H9 (cell line): ENCODE results near the gene RAB6B. TPM values are rescaled to one million over a fixed set of nuclear protein-coding genes. Genes with fewer than 3 reads are reported as not detected.

ENCODE experiments used
- DNase-seq: peaks from one replicate; pipeline ENCODE4 v3.0.0-alpha.2; 2017
- H2AFZ ChIP-seq: one replicate; pipeline ENCODE4 v1.6.1; 2013; ENCODE audit warnings: mild to moderate bottlenecking, low read length, control low read depth, moderate library complexity
- H2AK5ac ChIP-seq: 2 replicates; pipeline ENCODE4 v1.6.1; 2013; ENCODE audit warnings: low read length, control low read depth, mixed read lengths; ENCODE audit not compliant: insufficient read length
- H2BK120ac ChIP-seq: one replicate; pipeline ENCODE4 v1.6.1; 2013; ENCODE audit warnings: low read depth, mild to moderate bottlenecking, low read length, control low read depth, inconsistent platforms; ENCODE audit not compliant: poor library complexity, severe bottlenecking
- H2BK12ac ChIP-seq: 2 replicates; pipeline ENCODE4 v1.6.1; 2013; ENCODE audit warnings: low read length, control low read depth, mixed read lengths, low read depth; ENCODE audit not compliant: insufficient read length
- H2BK15ac ChIP-seq: 2 replicates; pipeline ENCODE4 v1.6.1; 2013; ENCODE audit warnings: low read depth, low read length, control low read depth
- H2BK20ac ChIP-seq: one replicate; pipeline ENCODE4 v1.6.1; 2013; ENCODE audit warnings: low read depth, mild to moderate bottlenecking, low read length, control low read depth, inconsistent platforms; ENCODE audit not compliant: poor library complexity, severe bottlenecking
- H2BK5ac ChIP-seq: 2 replicates; pipeline ENCODE4 v1.6.1; 2013; ENCODE audit warnings: low read length, control low read depth, mixed read lengths; ENCODE audit not compliant: insufficient read length
- H3K14ac ChIP-seq: 2 replicates; pipeline ENCODE4 v1.6.1; 2013; ENCODE audit warnings: low read length, control low read depth; ENCODE audit not compliant: insufficient read depth
- H3K18ac ChIP-seq: 2 replicates; pipeline ENCODE4 v1.6.1; 2013; ENCODE audit warnings: low read depth, mild to moderate bottlenecking, mixed read lengths, low read length, control low read depth; ENCODE audit not compliant: insufficient read length
- H3K23ac ChIP-seq: 2 replicates; pipeline ENCODE4 v1.6.1; 2013; ENCODE audit warnings: low read length, control low read depth, mixed read lengths, low read depth; ENCODE audit not compliant: insufficient read length
- H3K23me2 ChIP-seq: 2 replicates; pipeline ENCODE4 v1.6.1; 2013; ENCODE audit warnings: low read depth, mild to moderate bottlenecking, mixed read lengths, low read length, control low read depth; ENCODE audit not compliant: insufficient read length, poor library complexity, severe bottlenecking
- H3K27ac ChIP-seq: 2 replicates; pipeline ENCODE4 v1.5.1; 2013; ENCODE audit warnings: low read length, control low read depth, mixed read lengths, low read depth; ENCODE audit not compliant: insufficient read length
- H3K27me3 ChIP-seq: 2 replicates; pipeline ENCODE4 v1.6.1; 2013; ENCODE audit warnings: low read length, control low read depth, inconsistent platforms; ENCODE audit not compliant: insufficient read depth
- H3K4ac ChIP-seq: 2 replicates; pipeline ENCODE4 v1.6.1; 2013; ENCODE audit warnings: low read depth, mild to moderate bottlenecking, control low read depth, inconsistent platforms, low read length, moderate library complexity
- H3K4me1 ChIP-seq: 2 replicates; pipeline ENCODE4 v1.6.1; 2013; ENCODE audit warnings: low read length, control low read depth, inconsistent platforms; ENCODE audit not compliant: insufficient read depth
- H3K4me2 ChIP-seq: 2 replicates; pipeline ENCODE4 v1.6.1; 2013; ENCODE audit warnings: low read length, control low read depth, mixed read lengths; ENCODE audit not compliant: insufficient read length, insufficient read depth
- H3K56ac ChIP-seq: 2 replicates; pipeline ENCODE4 v1.6.1; 2013; ENCODE audit warnings: low read depth, mild to moderate bottlenecking, mixed read lengths, low read length, control low read depth; ENCODE audit not compliant: insufficient read length
- H3K79me1 ChIP-seq: 2 replicates; pipeline ENCODE4 v1.6.1; 2013; ENCODE audit warnings: low read depth, mild to moderate bottlenecking, moderate library complexity, low read length, control low read depth, inconsistent platforms; ENCODE audit not compliant: insufficient read depth, poor library complexity, severe bottlenecking
- H3K79me2 ChIP-seq: 2 replicates; pipeline ENCODE4 v1.6.1; 2013; ENCODE audit warnings: low read length, control low read depth, inconsistent platforms; ENCODE audit not compliant: insufficient read depth
- H3K9ac ChIP-seq: 2 replicates; pipeline ENCODE4 v1.6.1; 2013; ENCODE audit warnings: low read length, control low read depth, mixed read lengths; ENCODE audit not compliant: insufficient read length; ENCODE audit errors: extremely low read depth
- H3K9me3 ChIP-seq: one replicate; pipeline ENCODE4 v1.6.1; 2013; ENCODE audit warnings: low read depth, low read length, inconsistent platforms; ENCODE audit not compliant: control insufficient read depth
- H3T11ph ChIP-seq: one replicate; pipeline ENCODE4 v1.6.1; 2013; ENCODE audit warnings: mild to moderate bottlenecking, low read length, control low read depth, inconsistent platforms
- H4K20me1 ChIP-seq: one replicate; pipeline ENCODE4 v1.6.1; 2013; ENCODE audit not compliant: control insufficient read depth, insufficient read length, insufficient read depth
- H4K5ac ChIP-seq: 2 replicates; pipeline ENCODE4 v1.6.1; 2013; ENCODE audit warnings: low read depth, mild to moderate bottlenecking, mixed read lengths, low read length, control low read depth; ENCODE audit not compliant: insufficient read length
- H4K8ac ChIP-seq: replicated peaks from 2 replicates; pipeline ENCODE4 v1.6.1; 2013; ENCODE audit warnings: low read length, control low read depth, mixed read lengths, low read depth; ENCODE audit not compliant: insufficient read length
- H4K91ac ChIP-seq: 2 replicates; pipeline ENCODE4 v1.6.1; 2013; ENCODE audit warnings: low read depth, mild to moderate bottlenecking, moderate library complexity, mixed read lengths, low read length, control low read depth; ENCODE audit not compliant: insufficient read length
- H3K27ac Mint-ChIP-seq, 3 experiments: 2 replicates in 2 of 3; 3 replicates in 1 of 3; pipeline ENCODE4 v1.8.0; 2020 to 2021; ENCODE audit warnings: mixed read lengths in 3 of 3, mild to moderate bottlenecking in 1 of 3, moderate library complexity in 1 of 3
- H3K27me3 Mint-ChIP-seq: 2 replicates; pipeline ENCODE4 v1.8.0; 2021; ENCODE audit warnings: low read depth, mild to moderate bottlenecking, moderate library complexity, mixed read lengths
- H3K36me3 Mint-ChIP-seq, 3 experiments: 2 replicates in 2 of 3; 3 replicates in 1 of 3; pipeline ENCODE4 v1.8.0; 2020 to 2021; ENCODE audit warnings: low read depth in 3 of 3, mixed read lengths in 3 of 3; ENCODE audit not compliant: insufficient read depth in 1 of 3
- H3K4me1 Mint-ChIP-seq, 2 experiments: 2 replicates each; pipeline ENCODE4 v1.8.0; 2020; ENCODE audit warnings: mixed read lengths in 2 of 2
- H3K4me3 Mint-ChIP-seq, 2 experiments: 2 replicates in 1 of 2; 3 replicates in 1 of 2; pipeline ENCODE4 v1.8.0; 2020 to 2021; ENCODE audit warnings: mild to moderate bottlenecking in 2 of 2, mixed read lengths in 2 of 2, moderate library complexity in 1 of 2
- H3K9me3 Mint-ChIP-seq, 2 experiments: 2 replicates in 1 of 2; 3 replicates in 1 of 2; pipeline ENCODE4 v1.8.0; 2020; ENCODE audit warnings: mild to moderate bottlenecking in 2 of 2, mixed read lengths in 2 of 2, moderate library complexity in 1 of 2
- WGBS: extraction: QIAGEN DNeasy Blood & Tissue Kit; methylation state at CpG from one replicate; pipeline ENCODE4 v1.1.7; 2013; ENCODE audit warnings: missing lambda C conversion rate, low lambda C conversion rate, mixed read lengths; ENCODE audit not compliant: insufficient read length; ENCODE audit errors: extremely low coverage; 5-methylcytosine and 5-hydroxymethylcytosine counted together
- total RNA-seq: library from RNA; stranded (reverse); gene quantifications from 2 replicates; pipeline ENCODE4 v1.2.1, GENCODE V29; 2021
- TF ChIP-seq, protein P1 (sequence below): fragments of 200-600 bp; sonication (generic); conservative IDR thresholded peaks from 3 replicates; pipeline ENCODE4 v1.8.0; 2021; ENCODE audit warnings: antibody characterized with exemption, mild to moderate bottlenecking

RAB6B gene
- total RNA-seq, 1 experiment from 2014 or later, result 12.3 TPM

DNA sequence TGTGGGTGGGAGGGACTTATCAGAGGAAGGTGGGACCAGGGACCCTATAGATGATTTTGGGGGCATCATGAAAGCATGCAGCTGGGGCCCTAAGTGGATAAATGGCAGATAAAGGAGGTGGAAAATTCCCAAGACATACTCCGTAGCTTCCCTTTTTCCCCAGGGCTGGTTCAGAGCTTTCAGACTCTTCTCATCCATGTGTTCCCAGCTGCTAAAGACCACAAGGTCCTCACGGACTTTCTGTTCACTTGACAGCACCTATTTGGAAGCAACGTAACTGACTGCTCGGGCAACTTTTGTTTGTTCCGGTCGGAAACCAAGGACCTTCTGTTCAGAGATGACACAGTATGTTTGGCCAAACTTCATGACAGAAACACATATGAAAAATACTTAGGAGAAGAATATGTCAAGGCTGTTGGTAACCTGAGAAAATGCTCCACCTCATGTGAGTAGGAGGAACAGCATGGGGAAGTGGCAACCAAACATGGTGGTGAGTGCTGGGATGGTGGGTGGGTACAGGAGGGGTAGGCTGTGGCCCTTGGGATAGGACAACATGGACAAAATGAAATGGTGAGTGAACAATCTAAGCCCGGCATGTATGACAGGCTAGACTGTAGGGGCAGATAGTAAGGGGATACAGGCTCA, 118.8 kb downstream of the RAB6B start:
- DNase-seq, result no peak
- no peak overlapping the region for H3T11ph ChIP-seq
- no peak overlapping the region for H3K27ac Mint-ChIP-seq
- no peak overlapping the region for H2AFZ ChIP-seq
- no peak overlapping the region for H2BK20ac ChIP-seq
- no peak overlapping the region for H4K91ac ChIP-seq
- no peak overlapping the region for H2BK120ac ChIP-seq
- no peak overlapping the region for H3K23ac ChIP-seq
- TF ChIP-seq, protein P1, sequence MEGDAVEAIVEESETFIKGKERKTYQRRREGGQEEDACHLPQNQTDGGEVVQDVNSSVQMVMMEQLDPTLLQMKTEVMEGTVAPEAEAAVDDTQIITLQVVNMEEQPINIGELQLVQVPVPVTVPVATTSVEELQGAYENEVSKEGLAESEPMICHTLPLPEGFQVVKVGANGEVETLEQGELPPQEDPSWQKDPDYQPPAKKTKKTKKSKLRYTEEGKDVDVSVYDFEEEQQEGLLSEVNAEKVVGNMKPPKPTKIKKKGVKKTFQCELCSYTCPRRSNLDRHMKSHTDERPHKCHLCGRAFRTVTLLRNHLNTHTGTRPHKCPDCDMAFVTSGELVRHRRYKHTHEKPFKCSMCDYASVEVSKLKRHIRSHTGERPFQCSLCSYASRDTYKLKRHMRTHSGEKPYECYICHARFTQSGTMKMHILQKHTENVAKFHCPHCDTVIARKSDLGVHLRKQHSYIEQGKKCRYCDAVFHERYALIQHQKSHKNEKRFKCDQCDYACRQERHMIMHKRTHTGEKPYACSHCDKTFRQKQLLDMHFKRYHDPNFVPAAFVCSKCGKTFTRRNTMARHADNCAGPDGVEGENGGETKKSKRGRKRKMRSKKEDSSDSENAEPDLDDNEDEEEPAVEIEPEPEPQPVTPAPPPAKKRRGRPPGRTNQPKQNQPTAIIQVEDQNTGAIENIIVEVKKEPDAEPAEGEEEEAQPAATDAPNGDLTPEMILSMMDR, result no peak
- no peak overlapping the region for H3K4me2 ChIP-seq
- H2BK5ac ChIP-seq, result no peak overlapping the region
- no peaks in the 10 kb centered on the region for H3K9me3 ChIP-seq
- no peaks in the 10 kb centered on the region; a peak in 1 of 7 replicates for H3K36me3 Mint-ChIP-seq
- no peak overlapping the region for H2AK5ac ChIP-seq
- H2BK12ac ChIP-seq, result no peak overlapping the region
- H4K5ac ChIP-seq, result no peak overlapping the region
- H3K27me3 ChIP-seq, result no peaks in the 10 kb centered on the region
- no peak overlapping the region for H4K8ac ChIP-seq
- H3K9ac ChIP-seq, result no peak overlapping the region
- H4K20me1 ChIP-seq, result no peaks in the 10 kb centered on the region
- no peaks in the 10 kb centered on the region; the same call in 1 of the 2 replicates for H3K4me1 ChIP-seq
- no peak overlapping the region for H3K56ac ChIP-seq
- peaks cover 15% of the 10 kb centered on the region for H3K27me3 Mint-ChIP-seq
- no peak overlapping the region for H2BK15ac ChIP-seq
- no peak overlapping the region for H3K27ac ChIP-seq
- H3K4me3 Mint-ChIP-seq, result no peak overlapping the region
- no peaks in the 10 kb centered on the region for H3K23me2 ChIP-seq
- H3K4ac ChIP-seq, result no peak overlapping the region
- H3K9me3 Mint-ChIP-seq, result no peaks in the 10 kb centered on the region; a peak in 1 of 5 replicates
- WGBS, result no CpG with 5 or more reads among the region's 7 CpGs
- H3K79me2 ChIP-seq, result no peaks in the 10 kb centered on the region
- peaks cover 13 to 14% of the 10 kb centered on the region in 2 experiments for H3K4me1 Mint-ChIP-seq
- no peak overlapping the region for H3K18ac ChIP-seq
- no peaks in the 10 kb centered on the region for H3K79me1 ChIP-seq
- no peak overlapping the region for H3K14ac ChIP-seq
